ENCODE data around the gene SLC7A11. TPM values are rescaled to one million over a fixed set of nuclear protein-coding genes. Genes with fewer than 3 reads are reported as not detected.

SLC7A11 gene
- total RNA-seq, 6 donors from 2014 or later, result 0.77 to 9.6 (median 2.1) TPM

DNA sequence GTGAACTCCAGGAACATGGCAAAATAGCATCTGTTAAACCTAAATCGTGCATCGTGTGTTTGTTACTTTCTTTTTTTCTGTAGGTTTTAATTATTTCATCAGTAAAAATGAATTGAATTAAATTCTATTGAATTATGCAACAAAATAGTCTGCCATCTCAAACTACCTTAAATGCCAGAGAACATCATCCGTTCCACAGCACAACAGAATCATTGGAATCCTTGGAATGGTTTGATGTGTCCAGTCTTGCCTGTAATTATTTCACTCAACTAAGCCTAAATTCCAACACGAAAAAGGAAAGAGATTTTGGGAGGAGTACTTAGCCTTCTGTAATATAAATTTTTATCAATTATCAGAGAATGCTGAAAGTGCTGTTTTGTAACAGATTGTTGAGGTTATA, 17.1 kb upstream of the SLC7A11 start:
- WGBS, 2 donors, result 69 to 82% methylated on average over 4 of the region's 4 CpGs
- no peak for ATAC-seq (ENCODE audit: low FRiP score in 2 of 2)
- DNase-seq, result no peak
- TF ChIP-seq EP300 (IDR thresholded peaks at IDR 0.05) (no peak), POLR2AphosphoS5 (IDR thresholded peaks at IDR 0.05) (no peak), POLR2A (IDR thresholded peaks at IDR 0.05) (no peak)
- TF ChIP-seq, protein P1, sequence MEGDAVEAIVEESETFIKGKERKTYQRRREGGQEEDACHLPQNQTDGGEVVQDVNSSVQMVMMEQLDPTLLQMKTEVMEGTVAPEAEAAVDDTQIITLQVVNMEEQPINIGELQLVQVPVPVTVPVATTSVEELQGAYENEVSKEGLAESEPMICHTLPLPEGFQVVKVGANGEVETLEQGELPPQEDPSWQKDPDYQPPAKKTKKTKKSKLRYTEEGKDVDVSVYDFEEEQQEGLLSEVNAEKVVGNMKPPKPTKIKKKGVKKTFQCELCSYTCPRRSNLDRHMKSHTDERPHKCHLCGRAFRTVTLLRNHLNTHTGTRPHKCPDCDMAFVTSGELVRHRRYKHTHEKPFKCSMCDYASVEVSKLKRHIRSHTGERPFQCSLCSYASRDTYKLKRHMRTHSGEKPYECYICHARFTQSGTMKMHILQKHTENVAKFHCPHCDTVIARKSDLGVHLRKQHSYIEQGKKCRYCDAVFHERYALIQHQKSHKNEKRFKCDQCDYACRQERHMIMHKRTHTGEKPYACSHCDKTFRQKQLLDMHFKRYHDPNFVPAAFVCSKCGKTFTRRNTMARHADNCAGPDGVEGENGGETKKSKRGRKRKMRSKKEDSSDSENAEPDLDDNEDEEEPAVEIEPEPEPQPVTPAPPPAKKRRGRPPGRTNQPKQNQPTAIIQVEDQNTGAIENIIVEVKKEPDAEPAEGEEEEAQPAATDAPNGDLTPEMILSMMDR (IDR thresholded peaks at IDR 0.05), result no peak
- no peak overlapping the region for H3K27ac ChIP-seq
- H3K4me1 ChIP-seq, result no peaks in the 10 kb centered on the region
- H3K27me3 ChIP-seq, result no peaks in the 10 kb centered on the region
- H3K36me3 ChIP-seq, result no peaks in the 10 kb centered on the region
- no peaks in the 10 kb centered on the region for H3K9me3 ChIP-seq
- no peak overlapping the region for H3K4me3 ChIP-seq

- Histone ChIP-seq H3K9me3 (no peaks in the 10 kb centered on the region), H3K36me3 (no peaks in the 10 kb centered on the region), H3K27me3 (no peaks in the 10 kb centered on the region), H3K27ac (no peak overlapping the region), H3K4me1 (no peaks in the 10 kb centered on the region), H3K4me3 (no peak overlapping the region)
- no peak for TF ChIP-seq EP300 (IDR thresholded peaks at IDR 0.05)
- no peak for TF ChIP-seq POLR2AphosphoS5 (IDR thresholded peaks at IDR 0.05)
- no peak for TF ChIP-seq POLR2A (IDR thresholded peaks at IDR 0.05)
- TF ChIP-seq, protein P1 (IDR thresholded peaks at IDR 0.05), result no peak
- DNase-seq (peak in 1 of 2 donors; percentile 17), ATAC-seq (ENCODE audit: low FRiP score in 2 of 2) (no peak)
- WGBS, 2 donors, result 88 to 98% methylated on average over 5 of the region's 5 CpGs
Measured at GRCh38 chr4:138256608-138257007, 14.5 kb upstream of the SLC7A11 start.

DNA sequence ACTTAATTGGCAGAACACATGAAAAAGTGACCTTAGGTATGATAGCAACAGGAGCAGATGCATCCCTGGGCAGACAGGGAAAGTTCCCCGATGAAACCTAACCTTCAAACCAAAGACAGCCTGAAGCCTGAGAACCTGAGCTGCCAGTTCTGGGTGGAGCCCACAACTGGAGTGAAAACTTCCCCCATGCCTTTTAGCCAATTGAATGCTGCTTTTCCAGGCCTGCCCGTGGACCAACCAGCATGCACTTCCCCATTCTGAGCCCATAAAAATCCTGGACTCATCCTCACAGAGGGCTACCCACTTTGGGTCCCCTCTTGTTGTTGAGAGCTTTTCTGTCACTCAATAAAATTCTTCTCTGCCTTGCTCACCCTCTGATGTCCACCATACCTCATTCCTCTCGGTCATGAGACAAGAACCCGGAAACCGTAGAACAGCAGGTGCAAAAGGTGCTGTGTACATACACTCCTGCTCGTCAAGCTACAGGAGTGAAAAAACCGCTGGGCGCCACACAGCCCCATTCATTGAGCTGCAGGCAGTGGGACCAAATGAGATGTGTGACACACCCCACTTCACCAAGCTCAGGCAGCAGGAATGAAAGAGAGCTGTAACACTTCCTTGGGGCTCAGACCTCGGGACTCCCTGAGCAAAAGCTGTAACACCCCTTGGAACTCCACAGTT, 13.9 kb upstream of the SLC7A11 start:
- no peaks in the 10 kb centered on the region for H3K36me3 ChIP-seq
- no peak overlapping the region for H3K27ac ChIP-seq
- no peaks in the 10 kb centered on the region for H3K9me3 ChIP-seq
- no peak for ATAC-seq (ENCODE audit: low FRiP score in 2 of 2)
- TF ChIP-seq POLR2AphosphoS5 (IDR thresholded peaks at IDR 0.05), result no peak
- no peak overlapping the region for H3K4me3 ChIP-seq
- DNase-seq, result no peak
- H3K4me1 ChIP-seq, result no peaks in the 10 kb centered on the region
- no peaks in the 10 kb centered on the region for H3K27me3 ChIP-seq
- 89 to 94% methylated on average over 8 to 9 of the region's 9 CpGs for WGBS, 2 donors

- TF ChIP-seq POLR2AphosphoS5 (IDR thresholded peaks at IDR 0.05), result no peak
- TF ChIP-seq POLR2A (IDR thresholded peaks at IDR 0.05), result no peak
- TF ChIP-seq EP300 (IDR thresholded peaks at IDR 0.05), result no peak
- TF ChIP-seq, protein P1 (IDR thresholded peaks at IDR 0.05), result no peak
- WGBS, 2 donors, result 88 to 89% methylated on average over 2 of the region's 2 CpGs
Measured at GRCh38 chr4:138252551-138252950, 10.4 kb upstream of the SLC7A11 start.

DNA sequence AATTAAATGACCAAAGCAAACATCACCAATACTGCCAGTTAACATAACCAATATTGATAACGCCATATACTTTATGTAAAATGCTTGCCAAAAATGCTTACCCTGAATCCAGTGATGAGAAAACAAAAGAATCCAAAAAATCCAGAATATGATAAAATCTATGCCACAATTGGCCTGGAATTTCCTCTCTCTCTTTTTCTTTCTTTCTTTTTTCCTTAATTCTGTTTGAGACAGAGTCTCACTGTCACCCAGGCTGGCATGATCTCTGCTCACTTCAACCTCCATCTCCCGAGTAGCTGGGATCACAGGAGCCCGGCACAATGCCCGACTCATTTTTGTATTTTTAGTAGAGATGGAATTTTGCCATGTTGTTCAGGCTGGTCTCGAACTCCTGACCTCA, 9.8 kb upstream of the SLC7A11 start:
- DNase-seq (no peak), ATAC-seq (ENCODE audit: low FRiP score in 2 of 2) (no peak)
- Histone ChIP-seq H3K27me3 (no peaks in the 10 kb centered on the region), H3K4me3 (no peak overlapping the region), H3K27ac (no peak overlapping the region), H3K36me3 (no peaks in the 10 kb centered on the region), H3K9me3 (no peaks in the 10 kb centered on the region), H3K4me1 (no peaks in the 10 kb centered on the region)
- TF ChIP-seq POLR2AphosphoS5 (IDR thresholded peaks at IDR 0.05) (no peak), EP300 (IDR thresholded peaks at IDR 0.05) (no peak), POLR2A (IDR thresholded peaks at IDR 0.05) (no peak)
- TF ChIP-seq, protein P1 (IDR thresholded peaks at IDR 0.05), result no peak
- 92 to 96% methylated on average over 5 of the region's 5 CpGs for WGBS, 2 donors

More at GRCh38 chr4:138252551-138252950, 10.4 kb upstream of the SLC7A11 start:
- no peak overlapping the region for H3K27ac ChIP-seq
- DNase-seq, result no peak
- no peaks in the 10 kb centered on the region for H3K9me3 ChIP-seq
- no peak for ATAC-seq (ENCODE audit: low FRiP score in 2 of 2)
- no peak overlapping the region for H3K4me3 ChIP-seq
- H3K4me1 ChIP-seq, result no peaks in the 10 kb centered on the region
- no peaks in the 10 kb centered on the region for H3K27me3 ChIP-seq
- no peaks in the 10 kb centered on the region for H3K36me3 ChIP-seq
